Glomerular endothelial cell (primary cell): ENCODE data around the gene RAB26. TPM values are rescaled to one million over a fixed set of nuclear protein-coding genes. Genes with fewer than 3 reads are reported as not detected.

ENCODE experiments used
- DNase-seq: peaks from one replicate; pipeline ENCODE4 v3.0.0-alpha.2; 2011; ENCODE audit warnings: low read depth, low spot score; ENCODE audit errors: extremely low read depth
- total RNA-seq: library from RNA; depleted of rRNA; stranded (reverse); fragments of >200 nt; gene quantifications from 2 replicates; pipeline ENCODE4 v1.2.3, GENCODE V29; 2015

Gene RAB26
- total RNA-seq, 1 donor from 2014 or later, result 1.3 TPM

DNA sequence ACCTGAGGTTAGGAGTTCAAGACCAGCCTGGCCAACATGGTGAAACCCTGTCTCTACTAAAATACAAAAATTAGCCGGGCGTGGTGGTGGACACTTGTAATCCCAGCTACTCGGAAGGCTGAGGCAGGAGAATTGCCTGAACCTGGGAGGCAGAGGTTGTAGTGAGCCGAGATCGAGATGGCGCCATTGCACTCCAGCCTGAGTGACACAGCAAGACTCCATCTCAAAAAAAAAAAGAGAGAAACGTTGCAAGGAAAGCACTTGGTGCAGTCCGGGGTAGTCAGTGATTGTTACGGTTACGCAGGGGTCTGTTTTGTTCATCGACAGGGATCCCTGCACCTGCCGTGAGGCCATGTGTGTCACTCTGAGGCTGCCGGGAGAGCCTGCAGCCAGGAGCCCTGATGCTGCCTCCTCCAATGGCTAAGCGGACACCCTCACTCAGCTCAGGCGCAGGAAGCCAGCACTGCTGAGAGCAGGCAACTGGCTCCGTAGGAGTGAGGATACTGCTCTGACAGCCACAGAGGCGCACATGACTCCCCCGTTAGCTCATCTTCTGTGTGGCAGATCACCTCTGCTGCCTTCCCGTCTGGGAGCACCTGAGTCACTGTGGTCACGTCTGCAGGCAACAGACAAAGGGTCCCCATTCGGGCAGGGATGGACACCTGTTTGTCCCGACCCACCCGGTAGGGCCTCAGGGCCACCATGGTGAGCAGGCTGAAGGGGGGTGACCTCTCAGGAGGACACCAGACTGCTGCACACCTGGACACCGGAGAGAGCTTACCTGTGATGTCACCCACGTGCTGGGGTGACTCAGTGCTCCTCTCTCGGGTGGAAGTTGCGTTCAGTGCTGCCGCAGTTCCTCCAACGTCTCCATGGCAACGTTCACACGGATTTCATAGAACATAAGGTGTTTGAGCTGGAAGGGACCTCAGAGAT, 5.2 kb upstream of the RAB26 start:
- DNase-seq, result no peak

GRCh38 chr16:2143878-2144485, 4.4 kb upstream of the RAB26 start:
- no peak for DNase-seq

DNA sequence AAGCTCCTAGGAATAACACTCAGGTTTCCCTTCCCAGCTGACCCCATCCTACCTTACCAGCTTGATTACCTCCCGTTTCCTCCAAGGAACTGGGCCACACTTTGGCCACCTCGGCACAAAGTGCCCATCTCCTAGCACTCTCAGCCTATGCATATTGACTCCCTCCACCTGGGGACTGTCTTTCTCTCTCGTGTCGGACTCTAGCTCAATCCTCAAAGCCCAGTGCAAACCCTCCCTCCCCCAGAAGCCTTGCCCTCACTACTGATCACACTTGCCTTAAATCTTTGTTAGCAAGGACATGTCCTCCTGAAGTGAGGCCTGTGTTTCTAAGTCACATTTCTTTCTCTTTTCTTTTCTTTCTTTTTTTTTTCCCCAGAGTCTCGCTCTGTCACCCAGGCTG, 2.6 kb upstream of the RAB26 start:
- DNase-seq, result no peak

- DNase-seq, result no peak
These were observed 1.0 kb upstream of the RAB26 start for GRCh38 chr16:2147378-2147777.

DNA sequence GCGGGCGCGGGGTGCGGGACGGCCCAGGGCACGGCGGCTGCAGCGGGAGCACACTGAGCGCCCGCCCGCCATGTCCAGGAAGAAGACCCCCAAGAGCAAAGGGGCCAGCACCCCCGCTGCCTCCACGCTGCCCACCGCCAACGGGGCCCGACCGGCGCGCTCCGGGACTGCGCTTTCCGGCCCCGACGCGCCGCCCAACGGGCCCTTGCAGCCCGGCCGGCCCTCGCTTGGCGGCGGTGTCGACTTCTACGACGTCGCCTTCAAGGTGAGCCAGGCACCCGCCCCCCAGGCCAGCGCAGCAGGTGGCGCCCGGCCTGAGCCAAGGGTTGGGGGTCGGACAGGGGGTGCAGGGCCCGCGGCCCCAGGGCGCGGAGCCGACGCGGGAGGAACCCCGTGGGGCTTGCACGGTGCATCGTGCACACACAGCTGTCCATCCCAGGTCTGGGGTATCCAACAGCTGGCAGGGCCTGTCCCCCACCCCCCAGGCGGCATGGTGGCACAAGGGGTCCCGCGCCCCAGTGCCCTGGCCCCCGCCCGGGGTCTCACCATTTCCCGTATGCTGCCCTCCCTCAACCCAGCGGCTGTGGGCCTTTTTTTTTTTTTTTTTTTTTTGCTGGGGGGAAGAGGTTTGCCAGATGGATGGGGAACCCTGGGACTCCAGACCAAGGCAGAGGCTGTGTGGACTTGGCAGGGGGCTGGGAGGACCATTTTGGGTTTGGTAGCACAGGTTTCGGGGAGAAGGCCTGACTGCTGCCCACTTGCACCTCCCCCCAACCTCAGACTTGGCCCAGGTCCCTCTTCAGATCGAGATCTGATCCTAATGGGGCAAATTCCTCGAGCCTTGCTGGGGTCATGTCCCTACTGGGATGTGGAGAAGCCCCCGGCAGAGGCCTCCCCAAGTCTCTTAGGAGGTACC, 547 bp downstream of the RAB26 start:
- no peak for DNase-seq

DNA sequence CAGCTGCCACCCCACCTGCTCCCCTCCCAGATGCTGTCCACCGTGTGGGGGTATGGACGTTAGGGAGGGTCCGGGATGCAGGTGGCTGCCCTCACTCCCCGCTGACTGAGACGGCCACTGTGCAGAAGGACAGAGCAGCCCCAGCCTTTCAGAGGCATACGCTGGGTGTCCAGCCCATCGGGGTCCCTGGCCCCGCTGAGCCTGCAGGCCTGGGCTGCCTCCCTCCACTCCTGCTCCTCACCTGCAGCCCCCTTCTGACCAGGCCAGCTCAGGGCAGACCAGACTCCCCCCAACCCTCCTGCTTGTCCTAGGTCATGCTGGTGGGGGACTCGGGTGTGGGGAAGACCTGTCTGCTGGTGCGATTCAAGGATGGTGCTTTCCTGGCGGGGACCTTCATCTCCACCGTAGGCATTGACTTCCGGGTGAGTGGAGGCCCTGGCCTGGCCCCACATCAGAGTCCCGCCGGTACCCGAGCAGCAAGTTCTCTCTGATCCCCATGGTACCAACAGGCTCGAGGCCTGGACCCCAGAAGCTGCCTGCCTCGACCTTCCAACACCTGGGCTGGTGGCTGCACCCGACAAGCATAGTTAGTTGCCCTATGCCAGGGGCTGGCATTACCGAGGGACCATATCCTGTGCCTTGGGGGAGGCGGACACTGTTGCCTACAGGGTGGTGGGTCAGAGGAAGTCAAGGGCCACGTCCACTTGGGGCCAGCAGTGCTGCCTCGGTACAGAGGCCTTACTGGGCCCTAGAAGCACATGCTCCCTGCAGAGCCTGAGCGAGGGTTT, 1.4 kb downstream of the RAB26 start:
- no peak for DNase-seq

GRCh38 chr16:2150418-2151187, 2.2 kb downstream of the RAB26 start:
- DNase-seq, result no peak

- DNase-seq, result no peak
These were observed 3.0 kb downstream of the RAB26 start for GRCh38 chr16:2151188-2152091.

DNA sequence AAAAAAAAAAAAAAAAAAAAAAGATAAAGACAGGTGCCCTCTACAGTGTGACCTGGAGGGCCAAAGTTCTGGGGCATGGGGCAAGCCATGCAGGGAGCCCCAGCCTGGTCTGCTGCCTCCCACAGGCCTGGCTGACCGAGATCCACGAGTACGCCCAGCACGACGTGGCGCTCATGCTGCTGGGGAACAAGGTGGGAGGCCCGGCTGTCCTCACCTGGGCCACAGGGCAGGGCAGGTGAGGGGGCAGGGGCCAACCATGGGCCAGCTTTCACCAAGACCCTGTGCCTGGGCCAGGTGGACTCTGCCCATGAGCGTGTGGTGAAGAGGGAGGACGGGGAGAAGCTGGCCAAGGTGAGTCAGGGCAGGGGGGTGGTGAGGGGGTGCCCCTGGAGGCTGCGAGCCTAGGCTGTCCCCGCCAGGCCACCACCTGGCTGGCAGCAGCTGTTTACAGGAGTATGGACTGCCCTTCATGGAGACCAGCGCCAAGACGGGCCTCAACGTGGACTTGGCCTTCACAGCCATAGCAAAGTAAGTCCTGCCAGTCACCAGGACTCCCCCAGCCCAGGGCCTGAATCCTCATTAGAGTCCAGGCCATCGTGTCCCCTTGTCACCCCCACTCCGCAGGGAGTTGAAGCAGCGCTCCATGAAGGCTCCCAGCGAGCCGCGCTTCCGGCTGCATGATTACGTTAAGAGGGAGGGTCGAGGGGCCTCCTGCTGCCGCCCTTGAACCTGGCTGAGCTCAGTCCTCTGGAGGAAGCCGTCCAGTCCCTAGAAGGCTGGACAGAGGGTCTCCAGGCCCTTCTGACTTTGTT, 4.5 kb downstream of the RAB26 start:
- no peak for DNase-seq

DNA sequence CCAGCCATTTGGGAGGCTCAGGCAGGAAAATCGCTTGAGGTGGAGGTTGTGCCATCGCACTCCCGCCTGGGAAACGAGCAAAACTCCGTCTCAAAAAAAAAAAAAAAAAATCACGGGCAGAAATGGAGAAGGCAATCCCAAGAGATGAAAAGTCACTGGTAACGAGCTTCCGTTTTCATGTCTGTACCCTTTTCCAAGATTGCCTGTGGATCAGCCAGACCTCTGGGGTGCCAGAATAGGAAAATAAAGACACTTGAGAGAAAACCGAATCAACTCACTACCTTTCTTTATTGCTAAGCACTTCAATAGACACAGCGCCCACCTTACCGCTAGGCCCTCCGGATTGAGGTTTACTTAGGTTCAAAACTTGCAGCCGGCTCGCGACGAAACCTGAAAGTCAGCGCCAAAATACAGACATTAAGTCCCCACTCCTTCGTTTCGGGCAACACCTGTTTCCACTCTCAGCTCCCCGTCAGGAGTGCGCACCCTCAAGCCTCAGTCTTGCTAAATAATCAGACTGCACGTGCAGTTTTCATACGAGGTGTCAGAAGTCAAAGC, 6.2 kb downstream of the RAB26 start:
- DNase-seq, result no peak

DNA sequence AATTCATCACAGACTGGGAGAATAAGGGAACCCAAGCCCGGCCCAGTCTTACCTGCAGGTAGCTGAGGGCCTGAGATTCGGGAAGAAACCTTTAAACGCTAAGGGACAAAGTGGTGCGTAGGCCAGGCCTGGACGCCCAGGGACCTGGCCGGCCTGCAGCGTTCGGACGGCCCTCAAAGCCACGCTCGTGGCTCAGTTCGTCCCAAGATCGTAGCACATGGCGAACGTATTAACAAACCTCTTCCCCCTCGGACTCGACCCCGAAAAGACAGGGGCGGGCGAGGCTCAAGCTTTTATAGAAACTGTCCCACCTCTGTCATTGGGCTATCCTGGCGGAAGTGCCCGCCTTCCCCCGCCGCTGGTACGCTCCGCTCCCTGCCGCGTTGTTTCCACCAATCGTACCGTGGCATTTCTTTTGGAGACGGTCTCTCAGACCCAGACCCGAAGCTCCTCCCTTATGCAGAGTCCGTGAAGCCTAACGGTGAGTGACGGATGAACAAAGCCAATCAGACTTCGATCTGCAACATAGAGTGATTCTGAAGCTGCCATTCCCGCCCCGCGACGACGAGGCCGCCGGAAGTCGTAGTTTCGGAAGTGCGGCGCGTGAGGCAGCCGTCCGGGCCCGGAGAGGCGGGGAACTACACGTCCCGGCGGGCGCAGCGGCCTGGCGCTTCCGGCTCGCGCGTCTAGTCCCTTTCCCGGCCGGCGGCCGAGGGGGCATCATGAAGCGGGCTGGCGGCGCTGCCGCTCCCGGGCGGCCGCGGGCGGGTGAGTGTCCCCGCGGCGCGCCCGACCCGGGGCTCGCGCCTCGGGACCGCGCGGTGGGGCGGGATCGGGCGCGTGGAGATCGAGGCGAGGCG, 6.9 kb downstream of the RAB26 start, which contains the start of gene TRAF7:
TRAF7 (plus strand) TSS at position 692 of the 860 bp plus-strand sequence. CDS start 8,139 bp downstream, outside the sequence.
- DNase-seq, result peak; percentile 100

DNA sequence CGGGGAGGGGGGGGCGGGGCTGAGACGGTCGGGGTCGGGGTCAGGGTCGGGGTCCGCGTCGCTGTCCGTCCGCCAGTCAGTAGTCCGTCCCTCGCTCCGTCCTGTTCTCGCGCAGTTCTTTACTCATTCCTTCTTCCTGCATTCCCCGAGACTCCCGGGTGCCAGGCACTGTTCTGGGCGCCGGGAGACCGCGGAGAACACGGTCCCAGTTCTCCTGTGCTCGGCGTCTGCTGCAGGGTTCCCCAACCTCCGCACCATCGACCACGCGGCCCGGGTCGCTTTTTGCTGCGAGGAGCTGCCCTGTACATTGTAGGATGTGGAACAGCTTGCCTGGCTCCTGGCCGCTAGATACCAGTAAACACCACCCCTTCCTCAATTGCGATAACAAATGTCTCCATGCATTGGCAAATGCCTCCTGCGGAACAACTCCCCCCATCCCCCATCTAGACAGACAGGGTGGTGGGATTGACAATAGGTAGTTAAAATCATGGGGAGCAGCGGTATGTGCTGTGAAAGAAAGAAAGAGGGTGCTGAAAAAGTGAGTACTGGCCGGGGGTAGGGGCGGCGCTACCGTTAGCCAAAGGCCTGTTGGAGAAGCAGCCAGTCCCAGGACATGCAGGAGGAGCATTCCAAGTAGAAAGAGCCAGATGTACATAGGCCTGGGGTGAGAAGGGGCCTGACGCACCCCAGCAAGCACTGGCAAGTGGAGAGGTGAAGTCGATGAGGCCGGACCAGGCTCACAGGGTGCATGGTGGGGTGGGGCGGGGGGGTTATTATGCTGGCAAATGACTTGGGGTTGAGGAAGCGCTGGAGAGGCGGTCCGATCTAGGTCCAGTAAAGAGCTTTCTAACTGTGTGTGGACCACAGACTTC, 7.8 kb downstream of the RAB26 start:
- DNase-seq, result no peak

GRCh38 chr16:2156849-2157224, 8.4 kb downstream of the RAB26 start:
- DNase-seq, result no peak

- no peak for DNase-seq
These were observed 9.2 kb downstream of the RAB26 start for GRCh38 chr16:2157480-2158261.

DNA sequence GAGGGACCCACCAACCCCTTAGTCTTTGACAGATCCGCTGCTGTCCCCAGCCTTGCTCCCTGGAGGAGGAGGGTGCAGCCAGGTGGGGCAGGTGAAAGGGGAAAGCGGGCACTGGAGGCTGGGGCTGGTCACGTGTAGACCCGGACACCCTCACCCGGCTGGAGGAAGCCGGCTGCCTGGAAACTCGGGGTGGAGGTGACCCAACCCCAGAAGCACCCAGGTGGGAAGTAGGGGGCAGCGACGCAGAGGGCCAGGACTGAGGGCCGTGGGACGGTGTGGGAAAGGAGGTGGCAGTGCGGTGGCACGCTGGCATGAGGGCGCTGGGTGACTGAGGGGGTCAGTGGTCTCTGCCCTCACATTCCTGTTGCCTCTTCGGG, 9.8 kb downstream of the RAB26 start:
- no peak for DNase-seq
